GM20000 (cell line): ENCODE results near the gene NR6A1.

ENCODE experiments used
- DNase-seq: peaks from one replicate; pipeline ENCODE4 v3.0.0; 2012; ENCODE audit warnings: low spot score
- CTCF ChIP-seq: IDR thresholded peaks from 2 replicates; pipeline ENCODE4 v1.5.1; 2012; ENCODE audit warnings: mild to moderate bottlenecking, control low read depth; ENCODE audit errors: extremely low read depth, missing control alignments

Gene NR6A1

GRCh38 chr9:124659099-124659659 lies 111.9 kb downstream of the NR6A1 start:
- no peak for TF ChIP-seq CTCF
- peak; percentile 62 for DNase-seq

GRCh38 chr9:124658165-124659017 lies 112.7 kb downstream of the NR6A1 start:
- DNase-seq = peak; percentile 72

GRCh38 chr9:124657516-124657915 lies 113.6 kb downstream of the NR6A1 start:
- TF ChIP-seq CTCF = no peak
- DNase-seq = no peak

More at GRCh38 chr9:124658165-124659017, 112.7 kb downstream of the NR6A1 start:
- TF ChIP-seq CTCF = no peak

- no peak for TF ChIP-seq CTCF
These were observed 116.7 kb downstream of the NR6A1 start for GRCh38 chr9:124654431-124654830.

GRCh38 chr9:124652615-124653393 lies 118.3 kb downstream of the NR6A1 start:
- no peak for TF ChIP-seq CTCF
- no peak for DNase-seq

More at GRCh38 chr9:124654431-124654830, 116.7 kb downstream of the NR6A1 start:
- no peak for DNase-seq

- TF ChIP-seq CTCF = no peak
- no peak for DNase-seq
These were observed 118.9 kb downstream of the NR6A1 start for GRCh38 chr9:124652203-124652602.

- TF ChIP-seq CTCF = no peak
- DNase-seq = no peak
These were observed 125.8 kb downstream of the NR6A1 start for GRCh38 chr9:124645274-124645673.
